K562 (cell line): ENCODE data around the gene CASD1. TPM values are rescaled to one million over a fixed set of nuclear protein-coding genes. Genes with fewer than 3 reads are reported as not detected.

ENCODE experiments used
- ATAC-seq: fragments of 200-7000 bp; cut with Tn5 transposase; 3 replicates; pipeline ENCODE4 v1.9.1; 2020; ENCODE audit warnings: moderate library complexity
- BruUV-seq: library from RNA; stranded (reverse); fragments of 400-500 nt; replicated peaks from 2 replicates; lab custom pipeline; 2021; lab: Mats Ljungman, UMichigan
- CTCF ChIA-PET: fragments of 300-600 bp; formaldehyde crosslinking; extraction: SDS; loops from one replicate; lab custom pipeline; 2021; ENCODE audit warnings: low intra/inter-chr PET ratio; lab: Yijun Ruan, JAX
- POLR2A ChIA-PET: fragments of 300-600, 350-650 bp; sonication (Branson Sonifier 250); formaldehyde crosslinking; extraction: SDS; loops from one replicate; lab custom pipeline; 2021; ENCODE audit warnings: antibody characterized with exemption, inconsistent platforms; lab: Yijun Ruan, JAX
- DNase-seq, 4 experiments: peaks; one replicate each; pipeline versions ENCODE4 v3.0.0 to v3.0.0-alpha.2; 2011 to 2018; ENCODE audit warnings: low spot score in 3 of 4, mixed read lengths in 3 of 4; ENCODE audit errors: extremely low read depth in 1 of 4
- FAIRE-seq: peaks from 2 replicates; lab custom pipeline; 2011; peaks lifted over from hg19 to GRCh38; lab: Jason Lieb, UNC
- H2AFZ ChIP-seq: 2 replicates; pipeline ENCODE4 v1.6.0; 2011; ENCODE audit warnings: low read depth, low read length, control low read depth, inconsistent platforms
- H3K27ac ChIP-seq: fragments of 200-600 bp; 3 replicates; pipeline ENCODE4 v1.8.0; 2011; ENCODE audit warnings: low read depth, mild to moderate bottlenecking, control low read depth, inconsistent platforms, low read length, moderate library complexity, mixed read lengths; ENCODE audit errors: extremely low read depth
- H3K27me3 ChIP-seq, 2 experiments: fragments of 300-600 bp in 1 of 2; 2 replicates in 1 of 2; 3 replicates in 1 of 2; pipeline versions ENCODE4 v1.6.0 to v1.8.0; 2011; ENCODE audit warnings: inconsistent platforms in 2 of 2, low read length in 2 of 2, mild to moderate bottlenecking in 1 of 2, mixed read lengths in 1 of 2, moderate library complexity in 1 of 2; ENCODE audit not compliant: control insufficient read depth in 2 of 2, insufficient read depth in 2 of 2
- H3K36me3 ChIP-seq: fragments of 300-600 bp; 3 replicates; pipeline ENCODE4 v1.8.0; 2011; ENCODE audit warnings: mild to moderate bottlenecking, low read length, inconsistent platforms; ENCODE audit not compliant: control insufficient read depth, insufficient read depth
- H3K4me1 ChIP-seq, 2 experiments: fragments of 200-600 bp in 1 of 2; replicated peaks in 1 of 2; 2 replicates in 1 of 2; 3 replicates in 1 of 2; pipeline versions ENCODE4 v1.5.1 to v1.8.0; 2011; ENCODE audit warnings: inconsistent platforms in 2 of 2, low read length in 2 of 2, mild to moderate bottlenecking in 1 of 2, mixed read lengths in 1 of 2, moderate library complexity in 1 of 2; ENCODE audit not compliant: control insufficient read depth in 2 of 2, insufficient read depth in 2 of 2
- H3K4me2 ChIP-seq: 2 replicates; pipeline ENCODE4 v1.6.1; 2011; ENCODE audit warnings: low read length, control low read depth, inconsistent platforms, mixed read lengths; ENCODE audit not compliant: insufficient read depth
- H3K4me3 ChIP-seq: fragments of 200-600 bp; sonication (generic), shearing (Covaris generic); 2 replicates; pipeline ENCODE4 v1.5.1; 2016; ENCODE audit warnings: control low read depth, inconsistent platforms
- H3K79me2 ChIP-seq: fragments of 200-600 bp; 3 replicates; pipeline ENCODE4 v1.8.0; 2011; ENCODE audit warnings: low read length, inconsistent platforms; ENCODE audit not compliant: control insufficient read depth, insufficient read depth
- H3K9ac ChIP-seq, 2 experiments: 2 replicates each; pipeline versions ENCODE4 v1.6.0 to v1.6.1; 2011; ENCODE audit warnings: low read depth in 2 of 2, low read length in 2 of 2, control low read depth in 1 of 2, inconsistent platforms in 1 of 2, mild to moderate bottlenecking in 1 of 2, mixed read lengths in 1 of 2; ENCODE audit not compliant: insufficient read depth in 1 of 2
- H3K9me1 ChIP-seq: one replicate; pipeline ENCODE4 v1.6.0; 2011; ENCODE audit warnings: inconsistent platforms, mild to moderate bottlenecking, low read length, moderate library complexity; ENCODE audit not compliant: control insufficient read depth, insufficient read depth
- H3K9me3 ChIP-seq: replicated peaks from 2 replicates; pipeline ENCODE4 v1.5.1; 2011; ENCODE audit warnings: low read depth, low read length, inconsistent platforms; ENCODE audit not compliant: control insufficient read depth, insufficient read depth
- H4K20me1 ChIP-seq: replicated peaks from 2 replicates; pipeline ENCODE4 v1.6.1; 2011; ENCODE audit warnings: low read length, inconsistent platforms, mixed read lengths; ENCODE audit not compliant: control insufficient read depth, insufficient read depth
- CBX2 ChIP-seq: fragments of 200-600 bp; sonication (generic); IDR thresholded peaks from one replicate; pipeline ENCODE4 v1.6.1; 2012; ENCODE audit warnings: mild to moderate bottlenecking, low read length, inconsistent platforms; ENCODE audit not compliant: insufficient read depth, poor library complexity, severe bottlenecking
- CBX8 ChIP-seq: fragments of 200-600 bp; sonication (generic); IDR thresholded peaks from 2 replicates; pipeline ENCODE4 v1.6.1; 2012; ENCODE audit warnings: borderline replicate concordance, mixed run types, low read depth, mild to moderate bottlenecking, moderate library complexity, mixed read lengths, low read length, control low read depth, inconsistent platforms; ENCODE audit not compliant: poor library complexity, severe bottlenecking; ENCODE audit errors: extremely low read depth
- CEBPG ChIP-seq, 3 experiments: fragments of 200-800 bp in 1 of 3; sonication (Bioruptor generic) in 1 of 3; sonication (generic) in 1 of 3; formaldehyde crosslinking in 1 of 3; IDR thresholded peaks in 2 of 3; conservative IDR thresholded peaks in 1 of 3; 2 replicates each; pipeline versions ENCODE4 v1.6.1 to v1.8.0; 2016 to 2022; ENCODE audit warnings: missing compliant biosample characterization in 2 of 3, missing genetic modification characterization in 2 of 3, mild to moderate bottlenecking in 1 of 3, missing genetic modification reagents in 1 of 3
- ESRRB ChIP-seq: fragments of 250-450 bp; sonication (Bioruptor Pico); IDR thresholded peaks from 2 replicates; pipeline ENCODE4 v1.5.0; 2020; ENCODE audit warnings: mild to moderate bottlenecking, moderate library complexity, borderline replicate concordance
- NCOA6 ChIP-seq: fragments of 450-650 bp; IDR thresholded peaks from 2 replicates; pipeline ENCODE4 v1.6.1; 2017; ENCODE audit warnings: mild to moderate bottlenecking
- SNIP1 ChIP-seq: fragments of 450-650 bp; IDR thresholded peaks from 2 replicates; pipeline ENCODE4 v1.7.1; 2017; ENCODE audit warnings: low read depth, mild to moderate bottlenecking
- TFAP4 ChIP-seq: sonication (generic); formaldehyde crosslinking; IDR thresholded peaks from 2 replicates; pipeline ENCODE4 v1.8.0; 2022; ENCODE audit warnings: missing genetic modification reagents, mild to moderate bottlenecking, moderate library complexity, borderline replicate concordance
- UBTF ChIP-seq, 2 experiments: IDR thresholded peaks; 2 replicates each; pipeline ENCODE4 v1.6.1; 2012; ENCODE audit warnings: improper control_type of control experiment in 2 of 2, low read depth in 2 of 2, low read length in 2 of 2, borderline replicate concordance in 1 of 2
- ZNF133 ChIP-seq: fragments of 250-450 bp; sonication (Bioruptor Pico); IDR thresholded peaks from 2 replicates; pipeline ENCODE4 v1.4.0; 2020; ENCODE audit warnings: mild to moderate bottlenecking
- ZNF436 ChIP-seq: fragments of 250-450, 450-650 bp; sonication (Bioruptor Pico); formaldehyde crosslinking; IDR thresholded peaks from 2 replicates; pipeline ENCODE4 v1.7.0; 2020; ENCODE audit warnings: mild to moderate bottlenecking
- ZNF75A ChIP-seq: fragments of 450-650 bp; formaldehyde crosslinking; IDR thresholded peaks from 2 replicates; pipeline ENCODE4 v1.4.0; 2020; ENCODE audit warnings: mild to moderate bottlenecking
- WGBS: fragments of 100-300 bp; shearing (Covaris generic); methylation state at CpG from one replicate; pipeline ENCODE4 v1.1.6; 2016; ENCODE audit warnings: low coverage, mixed read lengths; ENCODE audit not compliant: insufficient coverage; ENCODE audit errors: missing lambda C conversion rate; 5-methylcytosine and 5-hydroxymethylcytosine counted together
- in situ Hi-C: fragments of 300-500 bp; cut with MboI; formaldehyde crosslinking; loops from 4 replicates; pipeline ENCODE4 v1.15.0; 2018; ENCODE audit warnings: inconsistent platforms, mixed read lengths
- intact Hi-C: fragments of 100-400 bp; cut with micrococcal nuclease; formaldehyde crosslinking; loops from 2 replicates; pipeline ENCODE4 v1.14.2; 2022
- polyA plus RNA-seq, 8 experiments: library from polyadenylated mRNA; depleted of rRNA in 4 of 8; stranded (reverse) in 5 of 8; unstranded in 3 of 8; fragments of >200 nt; fragmentation: Nextera tagmentation in 2 of 8; fragmentation: Illumina TruSeq in 1 of 8; extraction: Ambion mirVana in 2 of 8; extraction: Trizol in 1 of 8; gene quantifications; 2 replicates each; pipeline versions ENCODE4 v1.2.1 to v1.2.3, GENCODE V29; 2011 to 2014; ENCODE audit warnings: inconsistent platforms in 1 of 8, missing spikeins in 1 of 8
- total RNA-seq, 7 experiments: library from RNA; depleted of rRNA in 6 of 7; stranded (reverse); fragments of >200 nt in 6 of 7; fragmentation: Illumina TruSeq in 2 of 7; extraction: Trizol in 2 of 7; gene quantifications; 2 replicates each; pipeline versions ENCODE4 v1.2.1 to v1.2.3, GENCODE V29; 2011 to 2021; ENCODE audit warnings: low replicate concordance in 1 of 7

CASD1 gene
- total and polyA plus RNA-seq, 9 of the 15 experiments (the other 6 are each of a cell fraction or from before 2014, with no cell fraction given), result 1.2 to 8.2 (median 4.8) TPM

GRCh38 chr7:94559972-94560371 lies 50.4 kb downstream of the CASD1 start:
- H2AFZ ChIP-seq, result no peak overlapping the region
- intact Hi-C loops (no loop called here), in situ Hi-C loops (no loop called here)
- H3K9me3 ChIP-seq, result no peaks in the 10 kb centered on the region
- H3K27ac ChIP-seq, result no peak overlapping the region
- 14% methylated on average over 1 of the region's 1 CpG for WGBS
- POLR2A ChIA-PET, result no interaction called here
- no peak for DNase-seq
- no peak overlapping the region for H3K4me2 ChIP-seq
- H4K20me1 ChIP-seq, result no peaks in the 10 kb centered on the region
- no peak overlapping the region for H3K9ac ChIP-seq
- no TSS peak for BruUV-seq
- H3K27me3 ChIP-seq, result no peaks in the 10 kb centered on the region
- no peaks in the 10 kb centered on the region for H3K9me1 ChIP-seq
- no peaks in the 10 kb centered on the region for H3K79me2 ChIP-seq
- no peak for ATAC-seq
- H3K36me3 ChIP-seq, result no peaks in the 10 kb centered on the region
- TF ChIP-seq CBX8 (no peak), TFAP4 (CRISPR knock-in tag) (no peak), CEBPG (CRISPR knock-in tag; IDR thresholded peaks at IDR 0.05) (no peak), CEBPG (tag; conservative IDR thresholded peaks at IDR 0.05 in 1 of 2, IDR thresholded peaks at IDR 0.05 in 1 of 2) (no peak), UBTF (IDR thresholded peaks at IDR 0.05; ENCODE audit: borderline replicate concordance in 1 of 2, low read depth in 2 of 2, low read length in 2 of 2) (no peak), ZNF75A (CRISPR knock-in tag) (no peak), ZNF133 (CRISPR knock-in tag) (no peak), ESRRB (CRISPR knock-in tag) (no peak), NCOA6 (no peak), ZNF436 (CRISPR knock-in tag) (no peak), SNIP1 (no peak), CBX2 (no peak)
- no peak overlapping the region for H3K4me3 ChIP-seq
- CTCF ChIA-PET, result no interaction called here
- no peaks in the 10 kb centered on the region for H3K4me1 ChIP-seq
- no peak for FAIRE-seq
